Fibroblast of peridontal ligament (primary cell): ENCODE results near the gene CAPN15.
"Not testable (repeated sequence)": the region's sequence is repeated elsewhere in the genome, so short reads cannot be mapped to it uniquely, and the experiment has no call there.

ENCODE experiments used
- DNase-seq: peaks from one replicate; pipeline ENCODE4 v3.0.0-alpha.2; 2010; ENCODE audit errors: extremely low read depth

Gene CAPN15

GRCh38 chr16:591892-592517 is 64.5 kb downstream of the CAPN15 start:
- no peak for DNase-seq

GRCh38 chr16:592518-593306 is 65.2 kb downstream of the CAPN15 start:
- DNase-seq = no peak

- DNase-seq = no peak
Measured at GRCh38 chr16:593406-593805, 65.9 kb downstream of the CAPN15 start.

GRCh38 chr16:593807-594206 is 66.3 kb downstream of the CAPN15 start:
- no peak for DNase-seq

- no peak for DNase-seq
Measured at GRCh38 chr16:595094-595528, 67.6 kb downstream of the CAPN15 start.

- no peak for DNase-seq
Measured at GRCh38 chr16:595942-596735, 68.6 kb downstream of the CAPN15 start.

- no peak for DNase-seq
Measured at GRCh38 chr16:596736-597060, 69.2 kb downstream of the CAPN15 start.

- DNase-seq = not testable (repeated sequence)
Measured at GRCh38 chr16:597655-598054, 70.1 kb downstream of the CAPN15 start.

- no peak for DNase-seq
Measured at GRCh38 chr16:598823-599739, 71.6 kb downstream of the CAPN15 start.

- DNase-seq = peak; percentile 6
Measured at GRCh38 chr16:600781-601180, 73.3 kb downstream of the CAPN15 start.

GRCh38 chr16:603933-604332 is 76.4 kb downstream of the CAPN15 start:
- DNase-seq = no peak
